Type B pancreatic cell (in vitro differentiated cells): ENCODE measurements around the gene OR52W1. TPM values are rescaled to one million over a fixed set of nuclear protein-coding genes. Genes with fewer than 3 reads are reported as not detected.
"Not testable (repeated sequence)": the region's sequence is repeated elsewhere in the genome, so short reads cannot be mapped to it uniquely, and the experiment has no call there.

Source experiments
- DNase-seq: peaks from one replicate; pipeline ENCODE4 v3.0.0; 2021; ENCODE audit warnings: mixed read lengths; ENCODE audit not compliant: unreplicated experiment; ENCODE audit errors: extremely low spot score
- H3K27ac Mint-ChIP-seq: 2 replicates; pipeline ENCODE4 v1.8.0; 2021; ENCODE audit warnings: mild to moderate bottlenecking, mixed read lengths
- H3K27me3 Mint-ChIP-seq: 2 replicates; pipeline ENCODE4 v1.8.0; 2021; ENCODE audit warnings: mixed read lengths
- H3K36me3 Mint-ChIP-seq: 2 replicates; pipeline ENCODE4 v1.8.0; 2021; ENCODE audit warnings: mixed read lengths
- H3K4me1 Mint-ChIP-seq: one replicate; pipeline ENCODE4 v1.8.0; 2021; ENCODE audit warnings: mixed read lengths; ENCODE audit not compliant: unreplicated experiment
- H3K4me3 Mint-ChIP-seq: 2 replicates; pipeline ENCODE4 v1.8.0; 2021; ENCODE audit warnings: mild to moderate bottlenecking, mixed read lengths
- H3K9me3 Mint-ChIP-seq: 2 replicates; pipeline ENCODE4 v1.8.0; 2021; ENCODE audit warnings: mixed read lengths
- CTCF ChIP-seq: fragments of 200-600 bp; sonication (generic); conservative IDR thresholded peaks from 2 replicates; pipeline ENCODE4 v1.5.0; 2021; ENCODE audit warnings: antibody characterized with exemption, mild to moderate bottlenecking
- total RNA-seq: library from RNA; stranded (reverse); gene quantifications from 2 replicates; pipeline ENCODE4 v1.2.1, GENCODE V29; 2021; ENCODE audit warnings: low replicate concordance

OR52W1 gene
- total RNA-seq, 1 donor from 2014 or later, result not detected

GRCh38 chr11:6245536-6245935 is 46.5 kb downstream of the OR52W1 start:
- Mint-ChIP-seq H3K27ac (no peak overlapping the region), H3K9me3 (no peaks in the 10 kb centered on the region)

GRCh38 chr11:6248248-6248647 is 49.2 kb downstream of the OR52W1 start:
- Mint-ChIP-seq H3K4me1 (no peaks in the 10 kb centered on the region), H3K36me3 (no peaks in the 10 kb centered on the region), H3K4me3 (no peak overlapping the region), H3K9me3 (no peaks in the 10 kb centered on the region), H3K27ac (no peak overlapping the region), H3K27me3 (peaks cover 14% of the 10 kb centered on the region)
- no peak for DNase-seq
- TF ChIP-seq CTCF, result no peak

More at GRCh38 chr11:6245536-6245935, 46.5 kb downstream of the OR52W1 start:
- H3K36me3 Mint-ChIP-seq, result no peaks in the 10 kb centered on the region
- peaks cover 18% of the 10 kb centered on the region for H3K27me3 Mint-ChIP-seq
- H3K4me1 Mint-ChIP-seq, result no peaks in the 10 kb centered on the region
- no peak overlapping the region for H3K4me3 Mint-ChIP-seq
- DNase-seq, result no peak
- TF ChIP-seq CTCF, result no peak

GRCh38 chr11:6248897-6249296 is 49.9 kb downstream of the OR52W1 start:
- H3K27ac Mint-ChIP-seq, H3K4me3 Mint-ChIP-seq, H3K9me3 Mint-ChIP-seq, H3K4me1 Mint-ChIP-seq, H3K27me3 Mint-ChIP-seq, DNase-seq, H3K36me3 Mint-ChIP-seq: not testable (repeated sequence)

Other genes starting within 250 kb of the OR52W1 start
- gene OR56A5, start 230.7 kb upstream of the OR52W1 start, total RNA-seq, result not detected in 2 replicates
- not detected in 2 replicates for gene OR52L1, start 212.2 kb upstream of the OR52W1 start, total RNA-seq
- gene OR56A4, start 192.3 kb upstream of the OR52W1 start, total RNA-seq, result 0.07 TPM in 1 of 2 replicates, not detected in the other
- gene OR56A1, start 168.5 kb upstream of the OR52W1 start, total RNA-seq, result not detected in 2 replicates
- gene OR56B4, start 91.5 kb upstream of the OR52W1 start, total RNA-seq, result not detected in 2 replicates
- gene OR52B2, start 28.9 kb upstream of the OR52W1 start, total RNA-seq, result not detected in 2 replicates
- not detected in 2 replicates for gene C11orf42, start 6.3 kb downstream of the OR52W1 start, total RNA-seq
- gene FHIP1B, start 35.4 kb downstream of the OR52W1 start, total RNA-seq, result 50.7 and 52.5 TPM in 2 replicates
- gene CNGA4, start 39.9 kb downstream of the OR52W1 start, total RNA-seq, result 0.62 and 0.68 TPM in 2 replicates
- 0.90 and 1.1 TPM in 2 replicates for gene CCKBR, start 60.6 kb downstream of the OR52W1 start, total RNA-seq
- gene CAVIN3, start 121.3 kb downstream of the OR52W1 start, total RNA-seq, result 4.2 and 7.9 TPM in 2 replicates
- 31.6 and 50.0 TPM in 2 replicates for gene SMPD1, start 191.2 kb downstream of the OR52W1 start, total RNA-seq
- gene APBB1, start 219.9 kb downstream of the OR52W1 start, total RNA-seq, result 38.4 and 61.6 TPM in 2 replicates
- 1.5 and 1.9 TPM in 2 replicates for gene HPX, start 241.8 kb downstream of the OR52W1 start, total RNA-seq